Measurements from ENCODE around the gene MYO1G. TPM values are rescaled to one million over a fixed set of nuclear protein-coding genes. Genes with fewer than 3 reads are reported as not detected.

The MYO1G gene
- total and polyA plus RNA-seq, 9 of the 15 experiments (the other 6 are each of a cell fraction or from before 2014, with no cell fraction given) = 0.03 to 0.62 (median 0.13) TPM; not detected in 1

GRCh38 chr7:45001138-45001694 is 22.4 kb upstream of the MYO1G start (continued):
- TF ChIP-seq, protein P1, sequence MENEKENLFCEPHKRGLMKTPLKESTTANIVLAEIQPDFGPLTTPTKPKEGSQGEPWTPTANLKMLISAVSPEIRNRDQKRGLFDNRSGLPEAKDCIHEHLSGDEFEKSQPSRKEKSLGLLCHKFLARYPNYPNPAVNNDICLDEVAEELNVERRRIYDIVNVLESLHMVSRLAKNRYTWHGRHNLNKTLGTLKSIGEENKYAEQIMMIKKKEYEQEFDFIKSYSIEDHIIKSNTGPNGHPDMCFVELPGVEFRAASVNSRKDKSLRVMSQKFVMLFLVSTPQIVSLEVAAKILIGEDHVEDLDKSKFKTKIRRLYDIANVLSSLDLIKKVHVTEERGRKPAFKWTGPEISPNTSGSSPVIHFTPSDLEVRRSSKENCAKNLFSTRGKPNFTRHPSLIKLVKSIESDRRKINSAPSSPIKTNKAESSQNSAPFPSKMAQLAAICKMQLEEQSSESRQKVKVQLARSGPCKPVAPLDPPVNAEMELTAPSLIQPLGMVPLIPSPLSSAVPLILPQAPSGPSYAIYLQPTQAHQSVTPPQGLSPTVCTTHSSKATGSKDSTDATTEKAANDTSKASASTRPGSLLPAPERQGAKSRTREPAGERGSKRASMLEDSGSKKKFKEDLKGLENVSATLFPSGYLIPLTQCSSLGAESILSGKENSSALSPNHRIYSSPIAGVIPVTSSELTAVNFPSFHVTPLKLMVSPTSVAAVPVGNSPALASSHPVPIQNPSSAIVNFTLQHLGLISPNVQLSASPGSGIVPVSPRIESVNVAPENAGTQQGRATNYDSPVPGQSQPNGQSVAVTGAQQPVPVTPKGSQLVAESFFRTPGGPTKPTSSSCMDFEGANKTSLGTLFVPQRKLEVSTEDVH (IDR thresholded peaks at IDR 0.05; ENCODE audit: low read depth, partially characterized antibody) = no peak
- TF ChIP-seq TCFL5 (CRISPR knock-in tag; conservative IDR thresholded peaks at IDR 0.05) (no peak), MECOM (CRISPR knock-in tag; IDR thresholded peaks at IDR 0.05) (no peak), E2F3 (CRISPR knock-in tag; IDR thresholded peaks at IDR 0.05) (no peak), BRF2 (IDR thresholded peaks at IDR 0.05; ENCODE audit: borderline replicate concordance, insufficient read depth, insufficient read length) (no peak), ZNF316 (IDR thresholded peaks at IDR 0.05) (no peak; the same call in 1 of the 2 replicates), POLR2A (conservative IDR thresholded peaks at IDR 0.05) (0 out of 2 replicates have a peak, but pooled peaks have one; percentile 16), HES1 (IDR thresholded peaks at IDR 0.05; ENCODE audit: low read depth) (no peak), ZEB2 (IDR thresholded peaks at IDR 0.05) (peak; percentile 80; the same call in 1 of the 2 replicates), CREBBP (IDR thresholded peaks at IDR 0.05; ENCODE audit: low read depth, low read length) (no peak), ZBTB5 (IDR thresholded peaks at IDR 0.05) (no peak), ZNF699 (CRISPR knock-in tag; IDR thresholded peaks at IDR 0.05; ENCODE audit: insufficient replicate concordance) (no peak), KLF1 (tag; IDR thresholded peaks at IDR 0.05) (no peak), TRIM28 (IDR thresholded peaks at IDR 0.05) (no peak), STAT5A (IDR thresholded peaks at IDR 0.05; ENCODE audit: borderline replicate concordance, low read length) (peak; percentile 66; the same call in 1 of the 2 replicates), MYC (IDR thresholded peaks at IDR 0.05; ENCODE audit: low read depth, low read length) (0 out of 2 replicates have a peak, but pooled peaks have one; percentile 31), MYC (CRISPR knock-in tag; IDR thresholded peaks at IDR 0.05; ENCODE audit: borderline replicate concordance, low read depth) (no peak), FOSL1 (tag; conservative IDR thresholded peaks at IDR 0.05) (peak; percentile 48; the same call in 1 of the 2 replicates), ZNF668 (CRISPR knock-in tag; IDR thresholded peaks at IDR 0.05) (no peak), BMI1 (IDR thresholded peaks at IDR 0.05; ENCODE audit: low read length) (no peak)
- TF ChIP-seq, protein P2, sequence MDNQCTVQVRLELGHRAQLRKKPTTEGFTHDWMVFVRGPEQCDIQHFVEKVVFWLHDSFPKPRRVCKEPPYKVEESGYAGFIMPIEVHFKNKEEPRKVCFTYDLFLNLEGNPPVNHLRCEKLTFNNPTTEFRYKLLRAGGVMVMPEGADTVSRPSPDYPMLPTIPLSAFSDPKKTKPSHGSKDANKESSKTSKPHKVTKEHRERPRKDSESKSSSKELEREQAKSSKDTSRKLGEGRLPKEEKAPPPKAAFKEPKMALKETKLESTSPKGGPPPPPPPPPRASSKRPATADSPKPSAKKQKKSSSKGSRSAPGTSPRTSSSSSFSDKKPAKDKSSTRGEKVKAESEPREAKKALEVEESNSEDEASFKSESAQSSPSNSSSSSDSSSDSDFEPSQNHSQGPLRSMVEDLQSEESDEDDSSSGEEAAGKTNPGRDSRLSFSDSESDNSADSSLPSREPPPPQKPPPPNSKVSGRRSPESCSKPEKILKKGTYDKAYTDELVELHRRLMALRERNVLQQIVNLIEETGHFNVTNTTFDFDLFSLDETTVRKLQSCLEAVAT (IDR thresholded peaks at IDR 0.05) = no peak
